ENCODE results near the gene FHOD1.

DNA sequence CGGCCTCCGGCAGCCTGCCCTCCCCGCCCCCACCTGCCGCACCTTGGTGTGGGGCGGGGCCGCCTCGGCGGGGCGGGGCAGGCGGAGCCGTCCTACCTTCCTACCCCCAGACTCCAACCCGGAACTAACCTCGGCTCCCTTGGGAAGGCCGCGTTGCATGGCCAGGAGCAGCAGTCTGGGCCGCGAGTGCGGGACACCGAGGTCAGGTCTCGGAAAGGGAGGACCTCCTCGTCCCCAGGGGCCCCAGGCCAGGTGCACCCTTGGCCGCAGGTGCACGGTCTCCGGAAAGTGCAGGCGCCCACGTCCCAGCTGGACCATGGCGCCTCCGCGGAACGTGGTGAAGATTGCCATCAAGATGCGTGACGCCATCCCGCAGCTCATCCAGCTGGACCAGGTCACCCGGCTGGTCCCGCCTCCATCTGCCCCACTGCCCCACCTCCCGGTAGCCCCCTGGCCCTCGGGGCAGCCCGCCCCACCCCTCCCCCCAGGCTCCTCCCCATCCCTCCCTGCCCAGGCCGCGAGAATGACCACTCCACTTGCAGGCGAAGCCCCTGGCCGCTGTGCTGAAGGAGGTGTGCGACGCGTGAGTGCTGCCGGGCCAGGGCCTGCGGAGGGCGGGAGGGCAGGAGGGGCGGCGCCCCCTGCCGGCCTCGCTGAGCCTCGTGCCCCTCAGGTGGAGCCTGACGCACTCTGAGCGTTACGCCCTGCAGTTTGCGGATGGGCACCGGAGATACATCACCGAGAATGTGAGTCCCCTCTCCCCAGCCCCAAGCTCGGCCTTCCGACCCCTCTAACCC, 48.1 kb downstream of the FHOD1 start, which contains the start of gene ELMO3:
- TF ChIP-seq, protein P1, sequence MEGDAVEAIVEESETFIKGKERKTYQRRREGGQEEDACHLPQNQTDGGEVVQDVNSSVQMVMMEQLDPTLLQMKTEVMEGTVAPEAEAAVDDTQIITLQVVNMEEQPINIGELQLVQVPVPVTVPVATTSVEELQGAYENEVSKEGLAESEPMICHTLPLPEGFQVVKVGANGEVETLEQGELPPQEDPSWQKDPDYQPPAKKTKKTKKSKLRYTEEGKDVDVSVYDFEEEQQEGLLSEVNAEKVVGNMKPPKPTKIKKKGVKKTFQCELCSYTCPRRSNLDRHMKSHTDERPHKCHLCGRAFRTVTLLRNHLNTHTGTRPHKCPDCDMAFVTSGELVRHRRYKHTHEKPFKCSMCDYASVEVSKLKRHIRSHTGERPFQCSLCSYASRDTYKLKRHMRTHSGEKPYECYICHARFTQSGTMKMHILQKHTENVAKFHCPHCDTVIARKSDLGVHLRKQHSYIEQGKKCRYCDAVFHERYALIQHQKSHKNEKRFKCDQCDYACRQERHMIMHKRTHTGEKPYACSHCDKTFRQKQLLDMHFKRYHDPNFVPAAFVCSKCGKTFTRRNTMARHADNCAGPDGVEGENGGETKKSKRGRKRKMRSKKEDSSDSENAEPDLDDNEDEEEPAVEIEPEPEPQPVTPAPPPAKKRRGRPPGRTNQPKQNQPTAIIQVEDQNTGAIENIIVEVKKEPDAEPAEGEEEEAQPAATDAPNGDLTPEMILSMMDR (IDR thresholded peaks at IDR 0.05 in 8 of 11, conservative IDR thresholded peaks at IDR 0.05 in 3 of 11): peak in 3 of 11 experiments; percentile 13 to 34 (median 22)
- no peak for TF ChIP-seq POLR2A (IDR thresholded peaks at IDR 0.05)

All from spleen (tissue), 7 donors.